Breast epithelium (tissue), 3 donors: Measurements from ENCODE around the gene ANKRD44.

Source experiments
- POLR2A ChIP-seq: fragments of 450-650 bp; IDR thresholded peaks from one replicate; pipeline ENCODE4 v1.6.1; 2016; ENCODE audit warnings: antibody characterized with exemption, mild to moderate bottlenecking, moderate library complexity
- POLR2AphosphoS5 ChIP-seq, 3 donors: sonication (generic); formaldehyde crosslinking; IDR thresholded peaks; one replicate each; pipeline ENCODE4 v1.6.1; 2017; ENCODE audit warnings: antibody characterized with exemption in 3 of 3
- TF ChIP-seq, protein P1 (sequence below), 3 donors: fragments of 450-650 bp; IDR thresholded peaks; one replicate each; pipeline ENCODE4 v1.5.1; 2016 to 2017; ENCODE audit warnings: antibody characterized with exemption in 3 of 3, mild to moderate bottlenecking in 3 of 3, moderate library complexity in 3 of 3

DNA sequence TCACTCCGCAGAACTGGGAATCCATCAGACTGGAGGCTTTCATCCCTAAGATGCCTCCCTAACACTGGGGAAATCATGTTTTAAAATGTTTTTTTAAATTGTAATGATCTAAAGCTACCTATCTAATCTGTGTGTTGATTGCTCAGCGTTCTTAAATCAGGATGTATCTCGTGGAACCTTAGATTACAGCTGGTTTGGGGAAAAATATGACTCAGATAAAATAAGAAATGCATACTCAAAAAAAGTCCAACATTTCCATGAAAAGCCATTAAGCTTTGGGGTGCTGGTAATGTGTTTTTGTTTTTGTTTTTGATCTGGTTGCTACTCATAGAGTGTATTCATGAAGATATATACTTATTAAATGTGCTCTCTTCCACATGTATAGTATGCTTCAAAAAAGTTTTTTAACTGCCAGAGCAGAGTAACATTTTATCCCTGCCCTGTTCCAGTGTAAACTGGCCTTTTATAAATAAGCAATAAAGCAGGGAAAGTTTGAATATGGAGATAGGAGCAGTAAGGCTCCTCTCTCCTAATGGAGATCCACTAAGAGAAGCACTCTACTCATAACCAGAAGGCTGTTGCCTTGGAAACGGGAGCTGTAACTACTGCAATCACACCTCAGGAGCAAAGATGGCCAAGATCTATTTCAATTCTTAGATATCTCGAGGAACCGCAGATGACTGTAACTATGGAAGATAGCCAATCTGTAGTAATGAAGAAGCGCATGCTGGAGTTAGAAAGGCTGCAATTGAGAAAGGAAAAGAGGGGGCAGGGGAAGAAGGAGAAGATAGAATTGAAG lies 41.6 kb downstream of the ANKRD44 start:
- TF ChIP-seq, protein P1, sequence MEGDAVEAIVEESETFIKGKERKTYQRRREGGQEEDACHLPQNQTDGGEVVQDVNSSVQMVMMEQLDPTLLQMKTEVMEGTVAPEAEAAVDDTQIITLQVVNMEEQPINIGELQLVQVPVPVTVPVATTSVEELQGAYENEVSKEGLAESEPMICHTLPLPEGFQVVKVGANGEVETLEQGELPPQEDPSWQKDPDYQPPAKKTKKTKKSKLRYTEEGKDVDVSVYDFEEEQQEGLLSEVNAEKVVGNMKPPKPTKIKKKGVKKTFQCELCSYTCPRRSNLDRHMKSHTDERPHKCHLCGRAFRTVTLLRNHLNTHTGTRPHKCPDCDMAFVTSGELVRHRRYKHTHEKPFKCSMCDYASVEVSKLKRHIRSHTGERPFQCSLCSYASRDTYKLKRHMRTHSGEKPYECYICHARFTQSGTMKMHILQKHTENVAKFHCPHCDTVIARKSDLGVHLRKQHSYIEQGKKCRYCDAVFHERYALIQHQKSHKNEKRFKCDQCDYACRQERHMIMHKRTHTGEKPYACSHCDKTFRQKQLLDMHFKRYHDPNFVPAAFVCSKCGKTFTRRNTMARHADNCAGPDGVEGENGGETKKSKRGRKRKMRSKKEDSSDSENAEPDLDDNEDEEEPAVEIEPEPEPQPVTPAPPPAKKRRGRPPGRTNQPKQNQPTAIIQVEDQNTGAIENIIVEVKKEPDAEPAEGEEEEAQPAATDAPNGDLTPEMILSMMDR (IDR thresholded peaks at IDR 0.05) = no peak
- TF ChIP-seq POLR2AphosphoS5 (IDR thresholded peaks at IDR 0.05) (no peak), POLR2A (no peak)
